NCI-H345 (cell line): ENCODE measurements around the gene MGAT2.
"Not testable (repeated sequence)": the region's sequence is repeated elsewhere in the genome, so short reads cannot be mapped to it uniquely, and the experiment has no call there.

Experiments used
- DNase-seq: peaks from one replicate; lab custom pipeline; 2025; lab: John Stamatoyannopoulos, UW

MGAT2 gene

DNA sequence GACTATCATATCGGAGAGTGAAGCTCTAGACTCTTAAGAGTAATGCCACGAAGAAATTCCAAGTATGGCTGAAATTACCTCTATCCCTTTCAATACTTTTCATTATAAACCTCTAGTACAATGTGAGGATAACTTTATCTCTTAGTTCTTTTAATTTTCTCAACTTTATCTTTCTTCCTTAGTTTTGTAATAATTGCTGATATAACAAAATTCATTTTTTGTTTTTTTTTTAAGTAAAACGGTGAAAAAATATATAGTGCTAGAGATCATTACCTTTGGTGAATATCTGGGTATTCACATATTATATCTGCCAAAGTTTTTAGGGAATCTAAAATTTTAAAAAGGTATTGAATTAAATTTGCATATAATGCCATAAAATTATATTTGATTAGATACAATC is 33.9 kb downstream of the MGAT2 start:
- no peak for DNase-seq

DNA sequence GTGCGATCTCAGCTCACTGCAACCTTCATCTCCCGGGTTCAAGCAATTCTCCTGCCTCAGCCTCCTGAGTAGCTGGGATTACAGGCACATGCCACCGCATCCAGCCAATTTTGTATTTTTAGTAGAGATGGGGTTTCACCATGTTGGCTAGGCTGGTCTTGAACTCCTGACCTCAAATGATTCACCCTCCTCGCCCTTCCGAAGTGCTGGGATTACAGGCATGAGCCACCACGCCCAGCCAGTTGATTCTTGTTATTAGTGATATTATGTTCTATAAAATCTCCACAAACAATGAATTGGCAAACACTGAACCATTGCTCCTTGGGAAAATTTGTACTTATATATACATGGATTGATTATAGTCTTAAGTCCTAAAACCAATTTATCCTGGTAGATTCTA is 36.9 kb downstream of the MGAT2 start:
- DNase-seq: not testable (repeated sequence)

DNA sequence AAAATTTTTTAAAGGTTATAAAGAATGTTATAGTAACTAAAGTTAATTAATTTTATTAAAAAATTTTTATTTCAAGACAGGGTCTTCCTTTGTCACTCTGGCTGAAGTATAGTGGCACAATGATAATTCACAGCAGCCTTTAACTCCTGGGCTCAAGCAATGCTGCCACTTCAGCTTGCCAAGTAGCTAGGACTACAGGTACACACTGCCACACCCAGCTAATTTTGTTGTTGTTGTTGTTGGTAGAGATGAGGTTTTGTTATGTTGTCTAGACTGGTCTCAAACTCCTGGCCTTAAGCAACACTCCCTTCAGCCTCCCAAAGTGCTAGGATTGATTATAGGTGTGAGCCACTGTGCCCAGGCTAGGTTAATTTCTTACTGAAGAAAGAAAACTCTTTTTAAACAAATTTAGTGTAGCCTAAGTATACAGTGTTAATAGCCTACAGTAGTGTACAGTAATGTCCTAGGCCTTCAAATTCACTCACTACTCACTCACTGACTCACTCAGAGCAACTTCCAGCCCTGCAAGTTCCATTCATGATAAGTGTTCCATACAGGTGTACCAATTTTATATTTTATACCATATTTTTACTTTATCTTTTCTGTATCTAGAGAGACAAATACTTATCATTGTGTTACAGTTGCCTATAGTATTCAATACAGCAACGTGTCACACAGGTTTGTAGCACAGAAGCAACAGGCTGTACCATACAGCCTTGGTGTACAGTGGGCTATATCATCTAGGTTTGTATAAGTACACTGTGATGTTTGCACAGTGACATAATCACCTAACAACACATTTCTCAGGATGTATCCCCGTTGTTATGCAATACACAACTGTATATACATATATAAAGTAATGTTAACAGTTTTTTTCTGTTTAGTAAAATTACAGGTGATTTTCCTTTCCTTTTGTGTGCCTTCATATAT is 39.2 kb downstream of the MGAT2 start:
- no peak for DNase-seq

DNA sequence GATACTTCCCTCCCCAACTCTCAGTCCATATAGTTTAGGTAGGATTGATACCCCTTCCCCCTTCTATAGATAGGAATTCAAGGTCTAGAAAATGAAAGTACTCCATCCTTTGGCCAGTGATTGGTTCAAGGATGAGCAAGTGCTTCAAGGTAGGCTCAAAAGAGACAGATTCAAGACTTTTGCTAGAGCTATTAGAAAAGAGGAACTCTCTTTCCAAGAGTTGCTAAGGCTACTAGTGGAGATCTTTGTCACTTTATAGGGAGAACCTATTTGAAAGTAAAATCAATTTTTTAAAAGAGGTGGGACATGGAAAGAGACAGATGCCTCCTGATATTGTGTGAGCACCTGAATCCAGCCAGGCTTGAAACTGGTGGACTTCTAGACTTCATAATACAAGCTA is 49.9 kb downstream of the MGAT2 start:
- DNase-seq: no peak
